ENCODE data around the gene INHBE.

INHBE gene

GRCh38 chr12:57459055-57459749 lies 4.1 kb downstream of the INHBE start:
- Histone ChIP-seq H3K27ac (peak overlapping the region; percentile 25 to 92 (median 75)), H3K4me3 (peak overlapping the region; percentile 44 to 60 (median 54))

- Histone ChIP-seq H3K4me3 (peak within 1 kb of the TSS; percentile 44 to 60 (median 54)), H3K27ac (peak within 1 kb of the TSS; percentile 25 to 92 (median 75))
These were observed 4.8 kb downstream of the INHBE start, which contains the start of gene GLI1 for GRCh38 chr12:57459750-57460467. GLI1 (plus strand) TSS chr12:57459785; CDS start chr12:57463692, 3,907 bp downstream.

GRCh38 chr12:57460468-57460784 lies 5.3 kb downstream of the INHBE start:
- Histone ChIP-seq H3K4me3 (peak overlapping the region in 6 of 7 experiments; percentile 44 to 60 (median 54)), H3K27ac (peak overlapping the region in 8 of 21 experiments; percentile 42 to 92 (median 70))

GRCh38 chr12:57460841-57461275 lies 5.8 kb downstream of the INHBE start:
- peak overlapping the region in 9 of 21 experiments; percentile 2 to 92 (median 64) for H3K27ac ChIP-seq
- peak overlapping the region; percentile 46 to 60 (median 49) for H3K4me3 ChIP-seq

GRCh38 chr12:57461276-57461916 lies 6.3 kb downstream of the INHBE start:
- H3K4me3 ChIP-seq: peak overlapping the region; percentile 46 to 60 (median 49)
- peak overlapping the region in 16 of 21 experiments; percentile 14 to 92 (median 46) for H3K27ac ChIP-seq

GRCh38 chr12:57461917-57462250 lies 6.8 kb downstream of the INHBE start:
- Histone ChIP-seq H3K27ac (peak overlapping the region in 18 of 21 experiments; percentile 11 to 92 (median 42)), H3K4me3 (peak overlapping the region; percentile 46 to 60 (median 49))

GRCh38 chr12:57462251-57462911 lies 7.3 kb downstream of the INHBE start:
- Histone ChIP-seq H3K27ac (peak overlapping the region in 18 of 21 experiments; percentile 11 to 92 (median 42)), H3K4me3 (peak overlapping the region; percentile 46 to 60 (median 49))

GRCh38 chr12:57462912-57463253 lies 7.8 kb downstream of the INHBE start:
- peak overlapping the region in 3 of 7 experiments; percentile 49 to 59 (median 58) for H3K4me3 ChIP-seq
- H3K27ac ChIP-seq: peak overlapping the region in 3 of 21 experiments; percentile 42 to 92 (median 73)

GRCh38 chr12:57464569-57464968 lies 9.5 kb downstream of the INHBE start:
- H3K4me3 ChIP-seq: no peak overlapping the region
- H3K27ac ChIP-seq: no peak overlapping the region

- Histone ChIP-seq H3K4me3 (no peak overlapping the region), H3K27ac (no peak overlapping the region)
These were observed 10.1 kb downstream of the INHBE start for GRCh38 chr12:57465030-57465746.

- Histone ChIP-seq H3K4me3 (no peak overlapping the region), H3K27ac (no peak overlapping the region)
These were observed 10.8 kb downstream of the INHBE start for GRCh38 chr12:57465747-57466505.

- no peak overlapping the region for H3K27ac ChIP-seq
- H3K4me3 ChIP-seq: no peak overlapping the region
These were observed 12.2 kb downstream of the INHBE start for GRCh38 chr12:57467212-57467874.

- Histone ChIP-seq H3K27ac (no peak overlapping the region), H3K4me3 (no peak overlapping the region)
These were observed 12.8 kb downstream of the INHBE start for GRCh38 chr12:57467915-57468314.

- H3K27ac ChIP-seq: no peak overlapping the region
- no peak overlapping the region for H3K4me3 ChIP-seq
These were observed 14.4 kb downstream of the INHBE start for GRCh38 chr12:57469296-57470164.

GRCh38 chr12:57470286-57470969 lies 15.3 kb downstream of the INHBE start:
- H3K27ac ChIP-seq: no peak overlapping the region
- no peak overlapping the region for H3K4me3 ChIP-seq

- Histone ChIP-seq H3K27ac (no peak overlapping the region), H3K4me3 (no peak overlapping the region)
These were observed 16.0 kb downstream of the INHBE start for GRCh38 chr12:57470970-57471656.

All from skin epidermis (tissue), 12 donors.